GM19025 (cell line): ENCODE results near the gene LTB4R2.
"Not testable (repeated sequence)": the region's sequence is repeated elsewhere in the genome, so short reads cannot be mapped to it uniquely, and the experiment has no call there.

ENCODE experiments used
- ATAC-seq: cut with Tn5 transposase; IDR thresholded peaks from one replicate; pipeline ENCODE4 v1.9.1; 2021; ENCODE audit warnings: mild to moderate bottlenecking, low read depth, moderate library complexity; ENCODE audit not compliant: unreplicated experiment

LTB4R2 gene

DNA sequence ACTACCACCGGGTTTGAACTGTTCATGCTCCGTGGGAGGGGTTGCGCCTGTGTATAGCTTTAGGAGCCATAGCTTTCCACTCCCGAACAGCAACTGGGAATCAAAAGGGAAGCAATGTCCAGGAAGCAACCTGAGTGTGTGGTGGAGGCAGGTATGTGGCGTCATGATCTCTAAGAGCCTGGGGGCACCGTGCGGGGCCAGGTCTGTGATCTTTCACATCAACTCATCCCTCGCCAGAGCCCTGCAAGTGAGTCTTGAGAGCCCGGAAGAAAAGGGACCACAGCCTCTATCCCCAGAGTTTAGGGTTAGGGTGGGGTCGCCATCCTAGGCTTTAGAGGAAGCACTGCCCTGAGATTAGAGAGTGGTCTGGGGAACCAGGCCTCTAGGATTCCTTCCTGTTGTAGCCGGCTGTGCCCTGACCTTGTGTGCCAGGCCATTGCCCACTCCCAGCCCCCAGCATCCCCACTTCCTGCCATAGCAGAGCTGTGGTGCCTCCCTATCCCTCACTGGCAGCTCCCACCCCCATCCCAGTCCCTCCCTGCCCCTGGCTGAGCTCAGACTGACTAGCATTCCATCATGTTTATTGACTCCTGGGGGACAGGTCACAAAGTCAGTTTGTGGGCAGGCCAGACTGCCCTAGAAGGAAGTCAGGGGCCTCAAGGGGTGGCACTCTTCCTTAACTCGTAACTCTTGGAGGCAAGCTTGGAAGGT lies 25.7 kb downstream of the LTB4R2 start:
- no peak for ATAC-seq

DNA sequence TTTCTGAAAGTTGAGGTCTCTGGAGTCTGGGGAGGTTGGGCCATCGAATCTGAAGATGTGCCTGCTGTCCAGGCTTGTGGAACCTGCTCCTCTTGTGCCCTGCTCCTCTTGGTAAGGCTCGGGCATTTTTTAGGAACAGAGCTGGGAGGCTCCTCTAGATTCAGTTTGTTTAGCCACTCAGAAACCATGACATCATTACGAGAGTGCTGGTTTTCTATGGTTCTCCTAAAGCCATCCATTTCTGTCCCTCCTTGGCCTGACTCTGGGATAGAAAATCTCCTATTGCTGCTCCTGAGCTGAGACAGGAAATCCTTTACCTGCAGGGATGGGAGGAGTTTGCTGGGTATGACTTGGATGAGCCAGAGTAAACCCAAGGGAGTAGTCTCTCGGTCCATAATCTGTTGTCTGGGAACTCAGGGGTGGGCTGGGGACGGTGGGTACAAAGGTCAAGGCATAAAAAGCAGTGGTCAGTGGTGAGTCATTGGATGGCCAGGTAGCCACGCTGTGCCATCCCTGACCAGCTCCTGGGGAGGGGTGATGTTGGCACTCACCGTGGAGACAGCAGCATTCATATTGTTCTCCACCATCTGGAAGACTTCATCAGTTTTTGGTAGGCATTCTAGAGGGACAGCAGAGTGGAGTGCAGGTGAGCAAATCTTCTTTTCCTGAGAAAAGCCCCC lies 27.3 kb downstream of the LTB4R2 start:
- no peak for ATAC-seq

DNA sequence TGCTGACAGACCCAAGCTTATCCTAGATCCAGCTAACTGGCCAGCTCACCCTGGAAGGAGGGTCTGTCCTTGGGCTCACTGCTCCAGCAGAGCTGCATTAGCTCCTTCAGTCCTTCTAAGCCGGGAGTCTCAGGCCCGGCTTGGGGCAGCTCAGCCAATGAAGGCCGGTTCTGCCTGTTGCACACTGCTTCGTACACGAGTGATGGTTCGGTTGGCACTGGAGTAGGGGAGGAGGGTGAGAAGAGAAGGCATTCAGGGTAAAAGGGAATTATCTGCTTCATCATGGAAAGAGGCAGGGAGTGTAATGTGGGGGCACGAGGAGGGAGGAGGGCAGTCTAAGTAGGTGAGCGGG lies 27.9 kb downstream of the LTB4R2 start:
- ATAC-seq, result no peak

DNA sequence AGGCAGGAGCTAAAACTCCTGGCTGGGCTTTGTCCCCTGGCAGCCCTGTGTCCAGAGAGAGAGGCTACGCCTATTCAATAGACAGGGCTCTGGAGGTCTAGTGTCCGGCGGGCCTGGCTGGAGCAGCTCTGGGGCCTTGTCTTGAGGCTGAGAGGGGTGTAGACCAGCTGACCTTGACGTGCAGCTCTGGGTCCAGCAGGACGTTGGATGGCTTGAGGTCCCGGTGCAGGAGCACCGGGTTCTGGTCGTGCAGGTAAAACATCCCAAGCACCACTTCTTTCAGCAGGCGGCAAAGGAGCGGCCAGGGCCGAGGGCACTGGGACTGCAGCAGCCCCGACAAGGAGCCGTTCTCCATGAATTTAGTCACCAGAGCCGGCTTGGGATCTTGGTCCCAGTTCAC lies 28.9 kb downstream of the LTB4R2 start:
- no peak for ATAC-seq

DNA sequence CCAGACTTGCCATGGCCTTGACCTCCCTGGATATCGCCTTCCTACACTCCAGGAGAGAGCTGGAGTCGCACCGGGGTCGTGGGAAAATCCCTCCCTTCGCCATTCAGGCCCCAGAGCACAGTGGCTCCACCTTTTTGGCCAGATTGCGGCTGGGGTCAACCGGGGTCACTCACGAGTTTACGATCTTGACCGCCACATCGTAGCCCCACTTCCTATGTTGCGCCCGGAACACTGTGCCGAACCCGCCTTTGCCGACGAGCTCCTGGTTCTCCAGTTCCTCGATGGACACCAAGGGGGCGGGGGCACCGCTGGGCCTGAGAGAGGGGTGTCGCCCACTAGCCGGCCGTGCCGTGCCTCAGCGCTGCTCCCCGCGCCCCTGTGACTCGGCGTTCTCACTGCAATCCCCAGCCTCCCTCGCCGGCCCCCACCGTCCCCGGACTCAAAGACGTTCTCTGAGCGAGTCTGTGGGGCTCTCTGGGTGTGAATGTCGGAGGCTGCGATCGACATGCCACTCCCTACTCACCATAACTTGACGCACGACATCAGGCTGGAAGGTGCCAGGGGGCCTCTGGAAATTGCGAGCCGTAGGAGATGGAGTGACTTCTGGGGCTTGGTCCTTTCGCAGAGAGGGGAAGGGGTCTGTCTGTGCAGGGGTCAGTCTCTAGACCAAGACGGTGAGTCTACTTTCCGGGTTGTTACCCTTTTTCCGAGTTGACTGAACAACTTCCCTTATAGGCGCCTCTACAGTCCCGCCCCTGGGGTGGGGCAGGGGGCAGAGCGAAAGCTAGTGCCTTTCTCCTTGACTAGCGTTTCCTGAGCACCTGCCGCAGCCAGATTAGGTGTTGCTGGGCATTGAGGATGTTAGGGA lies 29.6 kb downstream of the LTB4R2 start, which contains the start of gene RIPK3:
Gene RIPK3, minus strand, starts transcription at position 708 of the 868 bp plus-strand sequence. Its CDS starts 165 bp downstream, at position 543.
- peak; percentile 84 for ATAC-seq

DNA sequence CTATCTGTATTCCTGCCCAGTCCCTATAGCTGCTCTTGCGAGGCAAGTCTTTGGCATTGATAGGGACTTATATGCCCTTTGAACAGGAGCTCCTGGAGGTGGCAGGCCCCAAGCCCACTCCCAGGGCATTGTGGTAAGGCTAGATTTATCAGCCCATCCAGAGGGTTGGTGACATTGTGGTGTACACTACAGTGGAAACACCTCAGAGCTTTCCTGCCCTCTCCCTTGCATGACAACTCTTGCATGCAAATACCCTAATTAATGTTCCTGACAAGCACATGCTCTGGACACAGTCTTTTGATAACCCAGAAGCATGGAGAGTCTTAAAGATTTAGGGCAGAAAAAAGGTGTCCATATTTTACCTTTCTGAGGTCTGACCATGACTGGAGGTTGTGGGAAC lies 30.7 kb downstream of the LTB4R2 start:
- no peak for ATAC-seq

DNA sequence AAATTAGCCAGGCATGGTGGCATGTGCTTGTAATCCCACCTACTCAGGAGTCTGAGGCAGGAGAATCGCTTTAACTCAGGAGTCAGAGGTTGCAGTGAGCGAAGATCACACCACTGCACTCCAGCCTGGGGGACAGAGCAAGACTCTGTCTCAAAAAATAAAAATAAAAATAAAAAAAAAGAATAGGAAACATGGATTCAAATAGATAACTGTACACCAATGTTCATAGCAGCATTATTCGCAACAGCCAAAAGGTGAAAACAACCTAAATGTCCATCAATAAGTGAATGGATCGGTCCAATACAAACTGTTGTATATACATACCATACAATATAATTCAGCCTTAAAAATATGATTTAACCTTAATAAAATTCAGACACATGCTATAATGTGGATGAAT lies 32.9 kb downstream of the LTB4R2 start:
- ATAC-seq, result no peak

DNA sequence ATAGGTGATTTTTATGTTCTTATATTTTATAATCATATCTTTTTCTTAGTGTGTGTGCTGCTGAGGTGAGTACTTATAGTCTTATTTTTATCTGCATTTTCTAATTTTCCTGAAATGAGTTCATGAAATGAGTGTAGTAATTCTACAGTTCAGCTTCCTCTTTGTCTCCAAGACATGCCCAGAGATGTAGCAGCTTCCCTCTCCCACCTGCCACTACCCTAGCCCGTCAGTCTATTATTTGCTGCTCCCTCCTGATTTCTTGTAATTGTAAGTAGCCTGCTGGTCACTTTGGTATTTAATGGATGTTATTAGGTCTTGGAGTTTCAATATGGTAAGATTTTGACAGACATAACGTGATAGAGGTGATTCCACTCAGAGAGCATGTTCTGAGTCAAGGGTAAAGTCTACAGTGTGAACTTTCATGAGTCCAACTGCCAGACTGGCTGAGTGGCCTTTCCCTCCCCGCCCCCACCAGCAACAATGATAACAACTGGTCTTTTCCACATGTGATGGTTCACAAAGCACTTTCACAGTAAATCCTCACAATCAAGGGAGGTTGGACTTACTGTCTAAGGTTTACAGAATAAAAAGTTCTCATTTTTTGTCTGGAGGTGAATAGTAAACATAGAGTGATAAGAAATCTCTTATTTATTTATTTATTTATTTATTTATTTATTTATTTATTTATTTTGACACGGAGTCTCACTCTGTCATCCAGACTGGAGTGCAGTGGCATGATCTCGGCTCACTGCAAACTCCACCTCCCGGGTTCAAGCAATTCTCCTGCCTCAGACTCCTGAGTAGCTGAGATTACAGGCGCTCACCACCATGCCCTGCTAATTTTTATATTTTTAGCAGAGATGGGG lies 34.1 kb downstream of the LTB4R2 start:
- ATAC-seq, result no peak

DNA sequence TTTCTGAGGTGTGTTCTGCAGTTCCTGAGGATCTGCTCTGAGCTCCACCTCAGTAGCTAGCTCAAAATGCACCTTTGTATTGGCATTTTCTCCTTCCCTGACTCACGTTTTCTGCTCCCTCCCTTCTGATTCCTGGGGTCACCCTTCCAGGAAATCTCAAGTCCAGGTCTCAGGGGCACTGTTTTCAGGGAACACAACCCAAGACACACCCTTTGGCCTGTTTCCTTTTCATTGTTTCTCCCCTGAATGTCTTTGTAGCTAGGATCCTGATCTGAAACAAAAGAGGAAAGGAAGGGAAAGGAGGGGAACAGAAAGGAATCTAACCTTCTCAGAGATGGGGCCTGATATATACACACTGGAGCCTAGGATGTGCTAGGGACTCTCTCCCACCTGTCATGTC lies 37.2 kb downstream of the LTB4R2 start:
- ATAC-seq, result no peak

DNA sequence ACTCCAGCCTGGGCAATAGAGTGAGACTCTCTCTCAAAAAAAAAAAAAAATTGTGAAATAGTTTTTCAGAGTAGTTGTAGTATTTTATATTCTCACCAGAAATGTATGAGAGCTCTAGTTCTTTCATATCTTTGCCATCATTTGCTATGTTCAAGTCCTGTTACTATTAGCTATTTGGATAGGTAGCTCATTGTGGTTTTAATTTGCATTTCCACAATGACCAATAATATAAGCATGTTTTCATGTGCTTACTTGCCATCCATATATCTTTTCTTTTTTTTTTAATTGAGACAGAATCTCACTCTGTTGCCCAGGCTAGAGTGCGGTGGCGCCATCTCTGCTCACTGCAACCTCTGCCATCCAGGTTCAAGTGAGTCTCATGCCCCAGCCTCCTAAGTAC lies 38.2 kb downstream of the LTB4R2 start:
- ATAC-seq, result no peak

DNA sequence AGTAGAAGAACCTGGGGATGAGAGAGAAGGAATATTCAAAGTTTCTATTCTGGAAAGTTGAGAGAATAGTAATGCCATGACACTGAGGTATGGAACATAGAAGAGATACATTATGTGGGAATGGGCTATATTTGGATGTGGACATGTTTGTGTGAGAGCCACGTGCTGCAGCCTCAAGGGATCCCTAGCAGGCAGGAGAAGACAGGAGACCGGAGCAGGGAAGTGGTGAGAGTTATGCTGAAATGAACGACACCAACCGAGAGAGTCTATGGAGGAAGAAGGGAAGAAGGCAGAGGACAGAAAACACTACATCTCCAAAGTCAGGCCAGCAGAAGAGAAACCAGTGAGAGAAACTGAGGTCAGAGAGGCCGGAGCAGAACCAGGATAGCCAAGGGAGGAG lies 39.8 kb downstream of the LTB4R2 start:
- no peak for ATAC-seq

DNA sequence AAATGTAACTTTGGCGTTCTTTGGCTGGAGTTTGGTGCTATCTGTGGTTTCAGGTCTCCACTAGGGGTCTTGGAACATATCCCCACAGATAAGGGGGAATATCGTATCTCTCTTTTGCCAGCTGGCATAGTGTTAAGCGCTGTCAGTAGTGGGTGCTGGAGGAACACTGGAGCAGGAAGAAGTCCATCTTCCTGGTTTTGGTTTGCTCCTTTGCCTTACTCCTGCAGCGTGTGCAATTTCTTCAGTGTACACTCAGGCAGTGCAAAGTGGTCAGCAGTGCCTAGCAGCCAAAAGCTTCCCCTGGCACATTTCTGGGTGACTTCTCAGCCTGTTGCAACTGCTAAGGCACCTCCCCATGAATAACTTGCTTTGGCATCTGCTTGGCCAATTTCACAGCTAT lies 41.6 kb downstream of the LTB4R2 start:
- ATAC-seq, result no peak

DNA sequence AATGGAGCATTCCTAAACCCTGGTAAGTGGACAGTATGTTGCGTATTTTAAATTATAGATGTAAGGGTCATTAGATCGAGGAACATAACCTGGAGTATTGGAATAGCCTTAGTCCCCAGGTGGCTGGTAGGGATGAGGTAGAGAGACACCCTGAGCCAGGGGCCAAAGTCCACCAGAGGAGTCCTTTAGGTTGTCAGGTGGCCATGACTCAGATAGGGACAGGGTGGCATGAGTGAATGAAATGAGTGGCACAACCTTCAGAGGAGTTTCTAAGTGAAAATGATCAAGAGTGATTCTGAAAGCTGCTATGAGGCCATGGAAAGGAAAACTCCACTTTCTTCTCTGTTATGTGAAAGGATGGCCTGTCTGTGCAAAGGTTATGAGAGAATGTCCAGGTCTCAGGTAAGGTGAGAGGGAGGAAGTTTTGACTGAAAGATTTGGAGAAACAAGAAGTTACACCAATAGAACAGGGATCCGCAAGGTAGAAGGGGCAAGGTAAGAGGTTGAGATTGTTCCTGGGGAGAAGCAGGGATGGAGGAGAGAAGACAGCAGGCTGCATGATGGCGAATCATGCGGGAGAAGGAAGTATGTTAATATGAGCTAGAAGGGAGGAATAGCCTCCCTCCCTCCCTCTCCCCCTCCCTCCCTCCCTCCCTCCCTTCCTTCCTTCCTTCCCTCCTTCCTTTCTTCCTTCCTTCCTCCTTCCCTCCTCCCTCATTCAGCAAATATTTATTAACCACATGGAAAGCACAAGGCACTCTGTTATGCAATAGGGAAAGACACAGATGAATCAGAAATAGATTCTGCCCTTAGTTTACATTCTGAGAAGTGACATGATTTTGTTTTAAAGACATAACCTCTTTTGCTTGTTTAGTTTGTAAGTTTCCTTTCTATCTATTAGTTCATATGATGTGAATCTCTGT lies 43.9 kb downstream of the LTB4R2 start:
- no peak for ATAC-seq

DNA sequence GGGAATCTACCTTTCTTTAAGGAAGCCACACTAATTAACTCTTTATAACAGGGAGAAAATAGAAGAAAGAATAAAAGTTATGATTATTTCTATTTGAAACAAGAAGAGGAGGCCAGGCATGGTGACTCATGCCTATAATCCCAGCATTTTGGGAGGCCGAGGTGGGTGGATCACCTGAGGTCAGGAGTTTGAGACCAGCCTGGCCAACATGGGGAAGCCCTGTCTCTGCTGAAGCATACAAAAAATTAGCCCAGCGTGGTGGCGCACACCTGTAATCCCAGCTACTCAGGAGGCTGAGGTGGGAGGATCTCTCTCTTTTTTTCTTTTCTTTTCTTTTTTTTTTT lies 44.5 kb downstream of the LTB4R2 start:
- ATAC-seq, result not testable (repeated sequence)

DNA sequence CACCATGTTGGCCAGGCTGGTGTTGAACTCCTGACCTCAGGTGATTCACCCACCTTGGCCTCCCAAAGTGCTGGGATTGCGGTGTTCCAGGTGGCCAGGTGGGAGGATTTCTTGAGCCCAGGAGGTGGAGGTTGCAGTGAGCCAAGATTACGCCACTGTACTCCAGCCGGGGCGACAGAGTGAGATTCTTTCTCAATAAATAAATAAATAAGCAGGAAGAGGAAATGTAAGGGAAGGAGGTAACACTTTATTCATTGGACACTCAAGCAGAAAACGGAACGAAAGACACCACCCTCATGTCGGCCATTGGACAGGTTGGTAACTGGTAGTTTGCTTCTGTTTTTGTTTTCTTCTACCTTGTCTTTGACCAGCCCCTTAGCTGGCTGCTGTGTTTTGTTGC lies 45.1 kb downstream of the LTB4R2 start:
- no peak for ATAC-seq

DNA sequence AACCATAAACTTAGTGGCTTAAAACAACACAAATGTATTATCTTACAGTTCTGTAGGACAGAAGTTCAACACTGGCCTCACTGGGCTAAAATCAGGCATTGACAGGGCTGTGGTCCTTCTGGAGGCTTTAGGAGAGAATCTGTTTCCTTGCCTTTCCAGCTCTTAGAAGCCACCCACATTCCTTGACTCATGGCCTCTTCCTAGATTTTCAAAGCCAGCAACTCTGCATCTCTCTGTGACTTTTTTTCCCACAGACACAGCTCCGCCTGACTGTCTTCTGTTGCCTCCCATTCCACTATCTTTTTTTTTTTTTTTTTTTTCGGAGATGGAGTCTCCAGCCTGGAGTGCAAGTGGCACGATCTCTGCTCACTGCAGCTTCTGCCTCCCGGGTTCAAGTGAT lies 46.3 kb downstream of the LTB4R2 start:
- ATAC-seq, result no peak

DNA sequence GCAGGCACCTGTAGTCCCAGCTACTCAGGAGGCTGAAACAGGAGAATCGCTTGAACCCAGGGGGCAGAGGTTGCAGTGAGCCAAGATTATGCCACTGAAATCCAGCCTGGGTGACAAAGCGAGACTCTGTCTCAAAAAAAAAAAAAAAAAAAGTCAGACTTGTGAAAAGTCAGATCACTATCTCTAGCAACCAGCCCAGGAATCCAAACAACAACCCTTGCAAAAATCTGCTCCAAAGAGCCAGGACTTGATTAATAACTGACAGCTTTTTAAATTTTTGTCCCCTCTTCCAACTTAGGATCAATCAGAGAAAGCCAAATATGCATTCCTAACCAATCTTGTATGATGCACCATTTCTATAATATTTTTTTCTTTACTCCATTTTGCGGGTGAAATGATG lies 50.3 kb downstream of the LTB4R2 start:
- no peak for ATAC-seq

DNA sequence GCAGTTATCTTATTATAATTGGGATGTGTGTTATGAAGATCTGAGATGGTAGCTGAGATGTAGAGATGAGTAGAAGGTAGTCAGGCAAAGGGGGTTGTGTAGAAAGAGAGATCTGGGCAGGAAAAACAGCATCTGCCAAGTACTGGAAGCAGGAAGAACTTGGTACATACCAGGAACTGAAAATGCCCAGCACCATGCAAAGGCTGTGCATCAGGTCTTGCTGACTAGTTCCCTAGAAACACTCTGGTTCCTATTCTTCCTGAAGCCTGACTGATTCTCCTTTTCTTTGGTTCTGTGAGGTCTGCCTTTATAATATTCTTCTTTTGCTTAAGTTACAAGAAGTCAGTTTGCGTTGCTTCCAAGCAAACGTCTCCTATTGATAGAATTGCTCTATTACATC lies 51.4 kb downstream of the LTB4R2 start:
- no peak for ATAC-seq
